ENCODE measurements around the gene KHDC3L. TPM values are rescaled to one million over a fixed set of nuclear protein-coding genes. Genes with fewer than 3 reads are reported as not detected.

The KHDC3L gene
- total RNA-seq, 2 experiments from 2014 or later: not detected

DNA sequence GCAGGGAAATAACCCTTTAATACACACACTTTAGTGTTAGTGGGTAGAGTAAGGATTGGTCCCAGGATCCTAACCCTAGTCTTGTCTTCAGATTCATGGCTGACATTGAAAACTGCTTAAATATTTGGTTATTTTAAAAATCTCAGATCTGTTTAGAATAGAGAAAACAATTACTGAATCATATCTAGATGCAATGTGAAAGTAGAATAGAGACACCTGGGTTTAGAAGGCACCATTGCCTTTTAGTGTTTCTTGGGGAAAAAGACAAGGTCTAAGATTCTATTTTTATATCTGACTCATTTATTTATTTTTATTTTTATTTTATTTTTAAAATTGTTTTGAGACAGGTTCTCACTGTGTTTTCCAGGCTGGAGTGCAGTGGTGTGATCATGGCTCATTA is 38.2 kb downstream of the KHDC3L start:
- no peak for DNase-seq
- no peaks in the 10 kb centered on the region for H3K9me3 Mint-ChIP-seq
- H3K36me3 Mint-ChIP-seq (ENCODE audit: low read depth): no peaks in the 10 kb centered on the region
- no peak overlapping the region for H3K27ac Mint-ChIP-seq
- no peak overlapping the region for H3K4me3 Mint-ChIP-seq
- CTCF ChIA-PET: interaction anchor here (0.6 kb wide), 1 partner anchor 8 kb away, joined by 3 read pairs; no protein-coding TSS in a partner anchor
- intact Hi-C loops (cut with micrococcal nuclease): no loop called here
- H3K4me1 Mint-ChIP-seq (ENCODE audit: low read depth): no peaks in the 10 kb centered on the region
- no peaks in the 10 kb centered on the region for H3K27me3 Mint-ChIP-seq (ENCODE audit: low read depth)

GRCh38 chr6:73409395-73409794 is 46.9 kb downstream of the KHDC3L start:
- DNase-seq: no peak

DNA sequence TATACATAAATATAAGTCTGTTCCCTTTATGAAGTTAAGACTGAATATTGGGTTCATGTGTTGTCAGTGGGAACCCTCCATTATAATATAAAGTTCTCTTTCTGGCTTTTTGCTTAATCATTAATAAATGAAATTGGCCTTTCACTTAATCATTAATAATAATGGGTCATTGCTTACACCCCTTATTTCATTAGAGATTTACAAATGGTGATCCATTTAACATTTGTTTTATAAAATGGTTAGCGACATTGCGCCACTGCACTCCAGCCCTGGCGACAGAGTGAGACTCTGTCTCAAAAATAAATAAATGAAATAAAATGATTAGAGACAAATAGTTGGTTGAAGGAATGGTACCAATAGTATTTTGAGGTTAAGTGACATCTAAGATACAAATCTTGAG is 50.6 kb downstream of the KHDC3L start:
- CTCF ChIA-PET: no interaction called here
- H3K27ac Mint-ChIP-seq: no peak overlapping the region
- no peak overlapping the region for H3K4me3 Mint-ChIP-seq
- intact Hi-C loops (cut with micrococcal nuclease): no loop called here
- H3K4me1 Mint-ChIP-seq (ENCODE audit: low read depth): no peaks in the 10 kb centered on the region
- peaks cover 3% of the 10 kb centered on the region for H3K36me3 Mint-ChIP-seq (ENCODE audit: low read depth)
- H3K27me3 Mint-ChIP-seq (ENCODE audit: low read depth): no peaks in the 10 kb centered on the region
- no peaks in the 10 kb centered on the region for H3K9me3 Mint-ChIP-seq
- no peak for DNase-seq

More at GRCh38 chr6:73409395-73409794, 46.9 kb downstream of the KHDC3L start:
- Mint-ChIP-seq H3K4me3 (no peak overlapping the region), H3K27me3 (ENCODE audit: low read depth) (no peaks in the 10 kb centered on the region), H3K36me3 (ENCODE audit: low read depth) (no peaks in the 10 kb centered on the region), H3K9me3 (no peaks in the 10 kb centered on the region), H3K27ac (no peak overlapping the region), H3K4me1 (ENCODE audit: low read depth) (no peaks in the 10 kb centered on the region)
- CTCF ChIA-PET: interaction anchor here (0.6 kb wide), 1 partner anchor 202 kb away, joined by 3 read pairs; no protein-coding TSS in a partner anchor
- intact Hi-C loops (cut with micrococcal nuclease): no loop called here

Other genes with a start within 250 kb of the KHDC3L start
- gene KHDC1L, start 137.2 kb upstream of the KHDC3L start, total RNA-seq: not detected
- gene KHDC1, start 99.5 kb upstream of the KHDC3L start, total RNA-seq: 1 to 10 TPM; 1.1 to 1.6 TPM
- gene DPPA5, start 8.4 kb upstream of the KHDC3L start, total RNA-seq: not detected
- gene OOEP, start 7.2 kb downstream of the KHDC3L start, total RNA-seq: under 1 TPM in 1 of 2 experiments, not detected in 1; 0.31 TPM
- gene DDX43, start 32.2 kb downstream of the KHDC3L start, total RNA-seq: not detected
- gene CGAS, start 89.6 kb downstream of the KHDC3L start, total RNA-seq: 10 to 100 TPM; 17.4 to 17.8 TPM
- 10 to 100 TPM; 38.7 to 47.1 TPM for gene MTO1, start 99.1 kb downstream of the KHDC3L start, total RNA-seq
- gene EEF1A1, start 158.4 kb downstream of the KHDC3L start, total RNA-seq: over 10,000 TPM; 18,342 to 18,732 TPM